ENCODE measurements around the gene SDCBP2.

SDCBP2 gene

GRCh38 chr20:1298166-1298565, 30.8 kb downstream of the SDCBP2 start:
- no peak overlapping the region for H3K4me3 ChIP-seq (ENCODE audit: control insufficient read depth, low read depth, low read length)
- TF ChIP-seq, protein P1, sequence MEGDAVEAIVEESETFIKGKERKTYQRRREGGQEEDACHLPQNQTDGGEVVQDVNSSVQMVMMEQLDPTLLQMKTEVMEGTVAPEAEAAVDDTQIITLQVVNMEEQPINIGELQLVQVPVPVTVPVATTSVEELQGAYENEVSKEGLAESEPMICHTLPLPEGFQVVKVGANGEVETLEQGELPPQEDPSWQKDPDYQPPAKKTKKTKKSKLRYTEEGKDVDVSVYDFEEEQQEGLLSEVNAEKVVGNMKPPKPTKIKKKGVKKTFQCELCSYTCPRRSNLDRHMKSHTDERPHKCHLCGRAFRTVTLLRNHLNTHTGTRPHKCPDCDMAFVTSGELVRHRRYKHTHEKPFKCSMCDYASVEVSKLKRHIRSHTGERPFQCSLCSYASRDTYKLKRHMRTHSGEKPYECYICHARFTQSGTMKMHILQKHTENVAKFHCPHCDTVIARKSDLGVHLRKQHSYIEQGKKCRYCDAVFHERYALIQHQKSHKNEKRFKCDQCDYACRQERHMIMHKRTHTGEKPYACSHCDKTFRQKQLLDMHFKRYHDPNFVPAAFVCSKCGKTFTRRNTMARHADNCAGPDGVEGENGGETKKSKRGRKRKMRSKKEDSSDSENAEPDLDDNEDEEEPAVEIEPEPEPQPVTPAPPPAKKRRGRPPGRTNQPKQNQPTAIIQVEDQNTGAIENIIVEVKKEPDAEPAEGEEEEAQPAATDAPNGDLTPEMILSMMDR (conservative IDR thresholded peaks at IDR 0.05; ENCODE audit: control insufficient read depth, insufficient read depth, low read depth, low read length): no peak
- DNase-seq (ENCODE audit: low read depth): no peak

GRCh38 chr20:1297486-1297885, 31.5 kb downstream of the SDCBP2 start:
- DNase-seq (ENCODE audit: low read depth): no peak
- no peak overlapping the region for H3K4me3 ChIP-seq (ENCODE audit: control insufficient read depth, low read depth, low read length)
- TF ChIP-seq, protein P1 (conservative IDR thresholded peaks at IDR 0.05; ENCODE audit: control insufficient read depth, insufficient read depth, low read depth, low read length): no peak

GRCh38 chr20:1296922-1297321, 32.0 kb downstream of the SDCBP2 start:
- no peak for DNase-seq (ENCODE audit: low read depth)
- TF ChIP-seq, protein P1 (conservative IDR thresholded peaks at IDR 0.05; ENCODE audit: control insufficient read depth, insufficient read depth, low read depth, low read length): no peak
- no peak overlapping the region for H3K4me3 ChIP-seq (ENCODE audit: control insufficient read depth, low read depth, low read length)

DNA sequence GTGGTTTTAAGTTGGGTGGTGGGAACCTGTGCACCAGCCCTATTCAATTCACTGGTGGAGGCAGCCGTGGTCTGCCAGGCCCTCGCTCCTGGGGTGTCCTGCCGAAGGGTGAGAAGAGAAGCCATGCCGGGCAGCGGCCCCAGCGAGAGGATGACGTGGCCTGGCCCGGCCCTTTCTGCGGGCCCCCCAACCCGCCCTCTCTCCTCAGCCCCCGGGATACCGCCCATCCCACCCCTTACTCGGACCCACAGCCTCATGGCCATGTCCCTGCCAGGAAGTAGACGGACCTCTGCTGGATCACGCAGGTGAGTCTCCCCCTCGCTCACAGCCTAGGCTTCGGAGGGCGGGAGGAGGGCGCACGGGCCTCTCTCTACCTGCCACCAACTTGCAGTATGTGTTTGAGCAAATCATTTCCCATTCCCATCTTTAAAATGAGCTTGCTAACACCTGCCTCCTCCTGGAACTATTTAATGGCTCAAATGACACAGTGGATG, 32.8 kb downstream of the SDCBP2 start:
- TF ChIP-seq, protein P1 (conservative IDR thresholded peaks at IDR 0.05; ENCODE audit: control insufficient read depth, insufficient read depth, low read depth, low read length): no peak
- DNase-seq (ENCODE audit: low read depth): no peak
- H3K4me3 ChIP-seq (ENCODE audit: control insufficient read depth, low read depth, low read length): no peak overlapping the region

- no peak for DNase-seq (ENCODE audit: low read depth)
- H3K4me3 ChIP-seq (ENCODE audit: control insufficient read depth, low read depth, low read length): no peak overlapping the region
- TF ChIP-seq, protein P1 (conservative IDR thresholded peaks at IDR 0.05; ENCODE audit: control insufficient read depth, insufficient read depth, low read depth, low read length): no peak
Measured at GRCh38 chr20:1295276-1295930, 33.5 kb downstream of the SDCBP2 start.

- TF ChIP-seq, protein P1 (conservative IDR thresholded peaks at IDR 0.05; ENCODE audit: control insufficient read depth, insufficient read depth, low read depth, low read length): no peak
- no peak overlapping the region for H3K4me3 ChIP-seq (ENCODE audit: control insufficient read depth, low read depth, low read length)
- DNase-seq (ENCODE audit: low read depth): no peak
Measured at GRCh38 chr20:1294497-1294896, 34.4 kb downstream of the SDCBP2 start.

Measured in fibroblast of mammary gland (primary cell).